HG03097 (cell line): Measurements from ENCODE around the gene TUT4.

Experiments
- ATAC-seq: cut with Tn5 transposase; IDR thresholded peaks from one replicate; pipeline ENCODE4 v1.9.1; 2021; ENCODE audit not compliant: unreplicated experiment, low FRiP score

TUT4 gene

GRCh38 chr1:52534928-52535764 is 17.7 kb downstream of the TUT4 start:
- no peak for ATAC-seq

DNA sequence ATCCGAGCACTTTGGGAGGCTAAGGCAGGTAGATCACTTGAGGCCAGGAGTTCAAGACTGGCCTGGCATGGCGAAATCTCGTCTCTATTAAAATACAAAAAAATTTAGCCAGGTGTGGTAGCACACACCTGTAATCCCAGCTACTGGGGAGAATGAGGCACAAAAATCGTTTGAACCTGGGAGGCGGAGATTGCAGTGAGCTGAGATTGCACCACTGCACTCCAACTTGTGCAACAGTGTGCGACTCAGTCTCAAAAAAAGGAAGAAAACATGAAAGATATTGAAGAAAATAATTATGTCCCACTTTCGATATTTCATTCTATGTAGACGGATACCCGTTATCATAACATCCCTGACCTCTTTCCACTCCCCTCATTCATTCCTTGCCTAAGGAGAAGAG is 19.2 kb downstream of the TUT4 start:
- ATAC-seq: no peak

DNA sequence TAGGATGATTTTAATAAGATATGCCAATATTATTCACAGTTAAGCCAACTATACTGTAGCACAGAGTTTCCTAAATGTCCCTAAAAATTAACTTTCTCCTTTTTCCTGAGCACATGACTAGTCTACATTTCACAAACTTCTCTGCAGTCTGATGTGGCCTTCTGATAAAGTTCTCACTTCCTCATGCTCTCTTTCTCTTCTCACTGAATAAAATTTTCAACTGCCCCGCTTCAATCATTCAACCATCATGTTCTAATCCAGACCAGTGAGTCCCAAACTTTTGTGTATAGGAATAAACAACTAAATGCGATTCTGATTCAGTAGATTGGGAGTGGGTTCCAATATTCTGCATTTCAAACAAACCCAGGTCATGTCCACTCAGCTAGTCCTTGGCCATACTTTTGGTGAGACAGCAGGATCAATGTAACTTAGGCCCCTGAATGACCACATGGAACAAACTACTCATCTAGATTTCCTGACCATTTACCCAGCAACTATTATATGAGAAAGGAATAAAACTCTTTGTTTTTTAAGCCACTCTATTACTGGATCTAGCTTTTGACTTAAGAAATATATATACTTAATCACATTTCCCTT is 20.1 kb downstream of the TUT4 start:
- no peak for ATAC-seq

GRCh38 chr1:52532247-52532646 is 20.6 kb downstream of the TUT4 start:
- ATAC-seq: no peak

- ATAC-seq: no peak
Measured at GRCh38 chr1:52531249-52531872, 21.5 kb downstream of the TUT4 start.

- no peak for ATAC-seq
Measured at GRCh38 chr1:52530563-52531144, 22.2 kb downstream of the TUT4 start.

DNA sequence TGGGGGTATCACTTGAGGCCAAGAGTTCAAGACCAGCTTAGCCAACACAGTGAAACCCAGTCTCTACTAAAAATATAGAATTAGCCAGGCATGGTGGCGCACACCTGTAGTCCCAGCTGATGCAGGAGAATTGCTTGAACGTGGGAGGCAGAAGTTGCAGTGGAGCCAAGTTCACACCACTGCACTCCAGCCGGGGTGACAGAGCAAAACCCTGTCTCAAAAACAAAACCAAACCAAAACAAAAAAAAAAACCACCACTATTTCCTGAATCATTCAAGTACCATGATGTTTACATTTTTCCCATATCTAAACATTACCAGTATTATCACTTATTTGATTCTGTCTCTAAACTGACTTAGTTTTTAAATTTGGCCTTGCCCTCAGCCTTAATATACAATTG is 29.5 kb downstream of the TUT4 start:
- ATAC-seq: no peak

DNA sequence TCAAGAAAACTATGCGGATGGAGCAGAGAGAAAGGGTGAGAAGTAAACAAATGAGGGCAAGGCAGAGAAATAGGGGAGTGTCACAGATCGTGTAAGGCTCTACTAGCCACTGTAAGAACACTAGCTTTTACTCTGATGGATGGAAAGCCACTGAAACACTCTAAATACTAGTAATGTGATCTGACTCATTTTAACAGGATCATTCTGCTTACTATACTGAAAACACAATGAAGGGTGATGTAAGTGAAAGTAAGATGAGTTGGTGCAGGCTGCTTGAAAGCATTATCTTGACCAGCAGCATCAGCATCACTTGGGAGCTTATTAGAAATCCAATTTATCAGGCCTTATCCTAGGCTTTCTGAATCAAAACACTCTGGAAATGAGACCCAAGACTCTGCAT is 32.7 kb downstream of the TUT4 start:
- ATAC-seq: no peak

DNA sequence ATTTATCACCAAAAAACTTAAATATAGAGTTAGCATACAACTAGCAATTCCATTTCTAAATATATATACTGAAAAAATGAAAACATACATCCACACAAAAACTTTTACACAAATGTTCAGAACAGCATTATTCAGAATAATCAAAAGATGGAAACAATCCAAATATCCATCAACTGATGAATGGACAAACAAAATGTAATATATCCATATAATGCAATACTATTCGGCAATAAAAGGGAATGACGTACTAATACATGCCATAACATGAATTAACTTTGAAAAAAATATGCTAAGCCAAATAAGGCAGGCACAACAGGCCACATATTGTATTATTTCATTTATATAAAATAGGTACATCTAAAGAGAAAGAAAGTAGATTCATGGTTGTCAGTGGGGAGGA is 33.9 kb downstream of the TUT4 start:
- no peak for ATAC-seq

GRCh38 chr1:52511851-52512615 is 40.9 kb downstream of the TUT4 start:
- no peak for ATAC-seq

DNA sequence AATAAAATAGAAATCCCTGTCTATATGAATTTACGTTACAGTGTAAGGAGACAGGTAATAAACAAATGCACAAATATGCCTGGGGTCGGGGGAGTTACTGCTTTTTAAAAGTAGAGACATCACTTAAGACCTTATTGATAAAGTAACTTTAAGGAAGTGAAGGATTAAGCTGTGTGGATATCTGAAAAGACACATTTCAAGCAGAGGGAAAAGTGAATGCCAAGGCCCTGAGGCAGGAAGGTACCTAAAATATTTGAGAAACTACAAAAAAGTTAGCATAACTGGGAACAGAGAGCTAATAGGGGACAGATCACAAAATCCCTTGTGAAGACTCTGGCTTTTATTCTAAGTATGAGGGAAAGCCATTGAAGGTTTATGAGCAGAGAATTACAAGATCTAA is 41.5 kb downstream of the TUT4 start:
- no peak for ATAC-seq

GRCh38 chr1:52506920-52507546 is 45.9 kb downstream of the TUT4 start:
- no peak for ATAC-seq

DNA sequence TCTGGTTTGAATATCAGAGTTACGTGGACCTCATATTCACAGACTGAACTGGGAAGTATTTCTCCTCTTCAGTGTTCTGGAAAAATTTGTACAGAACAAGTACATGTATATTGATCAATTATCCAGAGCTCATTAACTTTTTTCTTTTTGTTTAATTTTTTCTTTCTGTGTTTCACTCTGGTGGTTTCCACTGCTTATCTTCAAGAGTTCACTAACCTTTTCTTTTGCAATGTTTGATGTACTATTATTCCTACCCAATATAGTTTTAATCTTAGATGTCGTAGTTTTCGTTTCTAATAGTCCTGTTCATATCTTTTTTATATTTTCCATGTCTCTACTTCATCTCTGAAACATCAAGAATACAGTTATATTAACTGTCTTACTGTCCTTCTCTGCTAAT is 46.5 kb downstream of the TUT4 start:
- no peak for ATAC-seq

DNA sequence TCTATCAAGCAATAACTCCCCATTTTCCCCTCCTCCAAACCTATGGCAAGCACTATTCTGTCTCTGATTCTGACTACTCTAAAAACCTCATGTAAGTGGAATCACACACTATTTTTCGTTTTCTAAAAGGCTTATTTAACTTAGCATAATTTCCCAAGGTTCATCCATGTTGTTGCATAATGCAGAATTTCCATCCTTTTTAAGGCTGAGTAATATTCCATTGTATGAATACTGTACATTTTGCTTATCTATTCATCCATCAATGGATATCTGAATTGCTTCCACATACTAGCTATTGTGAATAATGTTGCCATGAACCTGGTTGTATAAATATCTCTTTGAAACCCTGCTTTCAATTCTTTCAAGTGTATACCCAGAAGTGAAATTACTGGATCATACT is 48.2 kb downstream of the TUT4 start:
- ATAC-seq: no peak

GRCh38 chr1:52503706-52504105 is 49.2 kb downstream of the TUT4 start:
- ATAC-seq: no peak

- ATAC-seq: no peak
Measured at GRCh38 chr1:52502789-52503188, 50.1 kb downstream of the TUT4 start.

DNA sequence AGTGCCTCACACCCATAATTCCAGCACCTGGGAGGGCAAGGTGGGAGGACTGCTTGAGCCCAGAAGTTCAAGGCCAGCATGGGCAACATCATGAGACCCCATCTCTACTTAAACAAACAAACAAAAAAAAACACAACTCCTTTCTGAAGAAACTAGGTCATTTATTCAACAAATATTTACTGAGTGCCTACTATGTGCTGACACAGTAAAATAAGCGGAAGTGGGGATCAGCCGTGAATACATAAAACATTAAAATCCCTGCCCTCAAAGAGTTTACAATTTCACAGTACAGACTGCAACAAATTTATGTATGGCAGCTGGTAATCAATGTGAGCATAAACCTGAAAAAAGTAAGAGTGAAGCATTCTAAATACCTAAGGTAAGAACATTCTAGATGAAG is 65.3 kb downstream of the TUT4 start:
- no peak for ATAC-seq

- ATAC-seq: no peak
Measured at GRCh38 chr1:52482326-52483004, 70.4 kb downstream of the TUT4 start.

- ATAC-seq: no peak
Measured at GRCh38 chr1:52479076-52479475, 73.8 kb downstream of the TUT4 start.

DNA sequence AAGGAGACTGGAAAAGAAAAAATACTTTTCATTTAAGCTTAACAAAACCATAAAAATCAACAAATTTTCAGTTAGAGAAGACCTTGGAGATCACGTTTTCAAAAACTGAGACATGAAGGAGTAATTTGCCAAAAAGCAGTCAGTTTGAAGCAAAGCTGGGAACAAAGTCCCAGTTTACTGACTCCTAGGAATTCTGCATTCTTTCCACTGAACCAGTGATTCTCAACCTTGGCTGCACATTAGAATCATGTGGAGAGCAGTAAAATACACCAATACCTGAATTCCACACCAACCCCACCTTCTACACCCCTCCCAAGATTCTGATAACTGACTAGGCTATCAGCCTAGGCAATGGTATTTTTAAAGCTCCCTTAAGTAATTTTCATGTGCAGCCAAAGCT is 75.0 kb downstream of the TUT4 start:
- no peak for ATAC-seq
